AG09309 (cell line): ENCODE measurements around the gene RUFY2.

Experiments
- DNase-seq: peaks from one replicate; pipeline ENCODE4 v3.0.0-alpha.2; 2010; ENCODE audit warnings: low read depth
- H3K4me3 ChIP-seq: 2 replicates; pipeline ENCODE4 v1.5.1; 2011; ENCODE audit warnings: mild to moderate bottlenecking, low read depth, low read length, moderate library complexity; ENCODE audit not compliant: control insufficient read depth
- CTCF ChIP-seq: IDR thresholded peaks from 2 replicates; pipeline ENCODE4 v1.5.1; 2011; ENCODE audit warnings: mild to moderate bottlenecking, low read depth, low read length, inconsistent platforms; ENCODE audit not compliant: insufficient read depth, control insufficient read depth; ENCODE audit errors: missing control alignments

The RUFY2 gene

GRCh38 chr10:68303849-68304412 lies 103.1 kb downstream of the RUFY2 start:
- TF ChIP-seq CTCF = no peak
- no peak overlapping the region for H3K4me3 ChIP-seq
- no peak for DNase-seq

- no peak for TF ChIP-seq CTCF
- no peak overlapping the region for H3K4me3 ChIP-seq
- DNase-seq = no peak
These were observed 104.2 kb downstream of the RUFY2 start for GRCh38 chr10:68302871-68303270.

GRCh38 chr10:68302503-68302823 lies 104.6 kb downstream of the RUFY2 start:
- no peak for DNase-seq
- no peak for TF ChIP-seq CTCF
- H3K4me3 ChIP-seq = no peak overlapping the region

- peak; percentile 32 for DNase-seq
- no peak overlapping the region for H3K4me3 ChIP-seq
- peak; percentile 37 for TF ChIP-seq CTCF
These were observed 105.1 kb downstream of the RUFY2 start for GRCh38 chr10:68301790-68302502.

- H3K4me3 ChIP-seq = no peak overlapping the region
- no peak for TF ChIP-seq CTCF
These were observed 105.8 kb downstream of the RUFY2 start for GRCh38 chr10:68301301-68301700.

GRCh38 chr10:68296843-68297663 lies 110.0 kb downstream of the RUFY2 start:
- H3K4me3 ChIP-seq = no peak overlapping the region
- no peak for TF ChIP-seq CTCF
- DNase-seq = peak; percentile 25

More at GRCh38 chr10:68301301-68301700, 105.8 kb downstream of the RUFY2 start:
- no peak for DNase-seq
